ENCODE measurements around the gene N4BP3. TPM values are rescaled to one million over a fixed set of nuclear protein-coding genes. Genes with fewer than 3 reads are reported as not detected.

Gene N4BP3
- total and polyA plus RNA-seq, 2 experiments from 2014 or later = 9.8 to 58.2 TPM

- TF ChIP-seq ETS1 (IDR thresholded peaks at IDR 0.05) = no peak
- TF ChIP-seq POLR2AphosphoS5 (IDR thresholded peaks at IDR 0.05; ENCODE audit: low read depth) = no peak
- no peak for TF ChIP-seq NANOG (IDR thresholded peaks at IDR 0.05; ENCODE audit: borderline replicate concordance)
- no peak for TF ChIP-seq CREB1 (CRISPR knock-in tag; IDR thresholded peaks at IDR 0.05; ENCODE audit: low read depth)
- no peak for TF ChIP-seq EZH2 (IDR thresholded peaks at IDR 0.05; ENCODE audit: low read depth, unreplicated experiment)
- no peak for TF ChIP-seq EZH2phosphoT487 (IDR thresholded peaks at IDR 0.05; ENCODE audit: unreplicated experiment)
Observed at GRCh38 chr5:178143901-178144300, 30.6 kb downstream of the N4BP3 start (continued).

DNA sequence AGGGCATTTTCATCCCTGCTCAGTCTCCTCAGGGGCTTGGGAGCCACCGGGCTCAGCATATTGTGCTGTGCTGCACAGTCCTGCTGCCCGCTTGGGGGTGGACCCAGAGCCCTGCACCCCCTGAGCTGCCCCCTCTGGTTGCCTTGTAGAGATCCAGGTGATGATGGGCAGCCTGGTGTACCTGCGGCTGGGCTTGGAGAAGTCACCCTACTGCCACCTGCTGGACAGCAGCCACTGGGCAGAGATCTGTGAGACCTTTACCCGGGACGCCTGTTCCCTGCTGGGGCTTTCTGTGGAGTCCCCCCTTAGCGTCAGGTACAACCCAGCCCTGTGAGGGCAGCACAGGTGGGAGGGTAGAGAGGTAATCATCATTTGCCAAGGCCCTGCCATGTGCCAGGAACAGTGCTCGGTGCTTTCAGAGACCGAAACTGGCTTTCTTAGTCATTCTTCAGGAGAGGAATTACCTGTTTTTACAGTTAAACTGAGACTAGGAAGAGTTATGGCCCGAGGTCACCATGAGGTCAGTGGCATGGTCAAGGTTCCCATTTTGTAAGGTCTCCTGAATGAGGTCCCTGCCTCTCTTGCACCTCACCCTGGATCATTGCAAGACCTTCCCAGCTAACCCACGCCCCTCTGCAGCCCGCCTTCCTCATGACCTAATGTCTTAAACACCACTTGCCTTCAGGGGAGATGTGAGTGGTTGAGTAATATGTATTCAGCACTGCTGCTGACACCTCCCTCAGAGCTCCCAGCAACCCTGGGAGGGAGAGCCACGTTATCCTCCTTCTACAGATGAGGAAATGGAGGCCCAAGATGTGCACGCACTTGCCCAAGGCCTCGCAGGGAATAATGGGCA, 32.9 kb downstream of the N4BP3 start:
- Histone ChIP-seq H3K4me1 (ENCODE audit: insufficient read depth) (no peaks in the 10 kb centered on the region), H3K4me2 (no peak overlapping the region), H3F3A (replicated peaks; ENCODE audit: low read depth) (peaks cover 67% of the 10 kb centered on the region), H3K4me3 (no peak overlapping the region), H3K79me2 (replicated peaks; ENCODE audit: insufficient read depth) (no peaks in the 10 kb centered on the region; the same call in 1 of the 2 replicates), H4K20me1 (replicated peaks; ENCODE audit: insufficient read depth) (peaks cover 22% of the 10 kb centered on the region), H3K27ac (ENCODE audit: low read depth) (no peak overlapping the region), H3K9me2 (ENCODE audit: insufficient read depth) (no peaks in the 10 kb centered on the region), H2AFZ (no peak overlapping the region), H3K27me3 (ENCODE audit: insufficient read depth) (no peaks in the 10 kb centered on the region), H3K36me3 (ENCODE audit: insufficient read depth) (peaks cover 69% of the 10 kb centered on the region)
- Mint-ChIP-seq H3K4me3 (no peak overlapping the region), H3K4me1 (peaks cover 12% of the 10 kb centered on the region), H3K27ac (no peak overlapping the region), H3K9me3 (no peaks in the 10 kb centered on the region), H3K36me3 (ENCODE audit: low read depth) (peaks cover 96% of the 10 kb centered on the region), H3K27me3 (ENCODE audit: insufficient read depth, low read depth, poor library complexity) (peaks cover 20% of the 10 kb centered on the region)
- DNase-seq (ENCODE audit: low spot score) (peak; percentile 94), ATAC-seq (peak; percentile 92)
- TF ChIP-seq, protein P1, sequence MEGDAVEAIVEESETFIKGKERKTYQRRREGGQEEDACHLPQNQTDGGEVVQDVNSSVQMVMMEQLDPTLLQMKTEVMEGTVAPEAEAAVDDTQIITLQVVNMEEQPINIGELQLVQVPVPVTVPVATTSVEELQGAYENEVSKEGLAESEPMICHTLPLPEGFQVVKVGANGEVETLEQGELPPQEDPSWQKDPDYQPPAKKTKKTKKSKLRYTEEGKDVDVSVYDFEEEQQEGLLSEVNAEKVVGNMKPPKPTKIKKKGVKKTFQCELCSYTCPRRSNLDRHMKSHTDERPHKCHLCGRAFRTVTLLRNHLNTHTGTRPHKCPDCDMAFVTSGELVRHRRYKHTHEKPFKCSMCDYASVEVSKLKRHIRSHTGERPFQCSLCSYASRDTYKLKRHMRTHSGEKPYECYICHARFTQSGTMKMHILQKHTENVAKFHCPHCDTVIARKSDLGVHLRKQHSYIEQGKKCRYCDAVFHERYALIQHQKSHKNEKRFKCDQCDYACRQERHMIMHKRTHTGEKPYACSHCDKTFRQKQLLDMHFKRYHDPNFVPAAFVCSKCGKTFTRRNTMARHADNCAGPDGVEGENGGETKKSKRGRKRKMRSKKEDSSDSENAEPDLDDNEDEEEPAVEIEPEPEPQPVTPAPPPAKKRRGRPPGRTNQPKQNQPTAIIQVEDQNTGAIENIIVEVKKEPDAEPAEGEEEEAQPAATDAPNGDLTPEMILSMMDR (conservative IDR thresholded peaks at IDR 0.05; ENCODE audit: low read depth in 2 of 2) = peak; percentile 79 to 96
- TF ChIP-seq JUNB (IDR thresholded peaks at IDR 0.05; ENCODE audit: unreplicated experiment) = no peak
- no peak for TF ChIP-seq EZH2 (IDR thresholded peaks at IDR 0.05; ENCODE audit: low read depth, unreplicated experiment)

DNA sequence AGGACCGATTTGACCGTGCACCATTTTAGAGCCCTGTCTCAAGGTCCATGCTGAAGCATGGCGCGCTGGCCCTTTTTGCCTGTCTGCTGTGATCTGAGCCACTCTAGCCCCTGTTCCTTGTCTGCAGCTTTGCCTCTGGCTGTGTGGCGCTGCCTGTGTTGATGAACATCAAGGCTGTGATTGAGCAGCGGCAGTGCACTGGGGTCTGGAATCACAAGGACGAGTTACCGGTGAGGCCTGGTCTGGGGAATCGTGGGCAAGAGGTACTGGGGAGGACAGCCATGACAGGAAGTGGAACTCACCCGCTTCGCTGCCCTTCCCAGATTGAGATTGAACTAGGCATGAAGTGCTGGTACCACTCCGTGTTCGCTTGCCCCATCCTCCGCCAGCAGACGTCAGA, 34.1 kb downstream of the N4BP3 start:
- Histone ChIP-seq H3K27me3 (ENCODE audit: insufficient read depth) (no peaks in the 10 kb centered on the region), H4K20me1 (replicated peaks; ENCODE audit: insufficient read depth) (peaks cover 22% of the 10 kb centered on the region), H3K4me1 (ENCODE audit: insufficient read depth) (no peaks in the 10 kb centered on the region), H2AFZ (no peak overlapping the region), H3K79me2 (replicated peaks; ENCODE audit: insufficient read depth) (peaks cover 4% of the 10 kb centered on the region), H3K36me3 (ENCODE audit: insufficient read depth) (peaks cover 61% of the 10 kb centered on the region), H3F3A (replicated peaks; ENCODE audit: low read depth) (peaks cover 71% of the 10 kb centered on the region), H3K9me2 (ENCODE audit: insufficient read depth) (no peaks in the 10 kb centered on the region), H3K4me3 (no peak overlapping the region), H3K27ac (ENCODE audit: low read depth) (no peak overlapping the region), H3K4me2 (no peak overlapping the region)
- TF ChIP-seq ZNF114 (CRISPR knock-in tag; IDR thresholded peaks at IDR 0.05) = no peak
- TF ChIP-seq POLR2AphosphoS5 (IDR thresholded peaks at IDR 0.05; ENCODE audit: low read depth) = no peak; the same call in none of the 2 replicates
- no peak for TF ChIP-seq CREB1 (CRISPR knock-in tag; IDR thresholded peaks at IDR 0.05; ENCODE audit: low read depth)
- DNase-seq (ENCODE audit: low spot score) (no peak), ATAC-seq (no peak)
- no peaks in the 10 kb centered on the region for H3K9me3 Mint-ChIP-seq
- H3K4me3 Mint-ChIP-seq = no peak overlapping the region
- H3K4me1 Mint-ChIP-seq = peaks cover 19% of the 10 kb centered on the region
- no peak overlapping the region; the same call in 1 of the 2 replicates for H3K27ac Mint-ChIP-seq
- H3K36me3 Mint-ChIP-seq (ENCODE audit: low read depth) = peaks cover 95% of the 10 kb centered on the region
- peaks cover 22% of the 10 kb centered on the region for H3K27me3 Mint-ChIP-seq (ENCODE audit: insufficient read depth, low read depth, poor library complexity)
